HepG2 (cell line): Measurements from ENCODE around the gene CEP63. TPM values are rescaled to one million over a fixed set of nuclear protein-coding genes. Genes with fewer than 3 reads are reported as not detected.

ENCODE experiments used
- BHLHE40 ChIP-seq: IDR thresholded peaks from 2 replicates; pipeline ENCODE4 v1.6.1; 2011; ENCODE audit warnings: low read length, improper control_type of control experiment
- DR1 ChIP-seq: sonication (generic); formaldehyde crosslinking; IDR thresholded peaks from 2 replicates; pipeline ENCODE4 v1.8.0; 2021; ENCODE audit warnings: mild to moderate bottlenecking, missing genetic modification reagents, inconsistent platforms
- EHMT2 ChIP-seq: fragments of 200-600 bp; sonication (generic); IDR thresholded peaks from 2 replicates; pipeline ENCODE4 v1.7.0; 2017; ENCODE audit warnings: antibody characterized with exemption, low read depth, low read length, borderline replicate concordance
- HNF4G ChIP-seq, 2 experiments: sonication (generic) in 1 of 2; formaldehyde crosslinking in 1 of 2; IDR thresholded peaks; 2 replicates each; pipeline versions ENCODE4 v1.4.0 to v1.6.1; 2011 to 2020; ENCODE audit warnings: borderline replicate concordance in 2 of 2, low read depth in 2 of 2, mild to moderate bottlenecking in 2 of 2, low read length in 1 of 2, missing genetic modification reagents in 1 of 2, moderate library complexity in 1 of 2
- NFKB2 ChIP-seq: sonication (generic); formaldehyde crosslinking; IDR thresholded peaks from 2 replicates; pipeline ENCODE4 v1.4.0; 2020; ENCODE audit warnings: missing genetic modification reagents, borderline replicate concordance
- NR2F1 ChIP-seq, 2 experiments: fragments of 450-650 bp in 1 of 2; formaldehyde crosslinking in 1 of 2; IDR thresholded peaks; 2 replicates each; pipeline versions ENCODE4 v1.5.0 to v1.6.1; 2016 to 2020; ENCODE audit warnings: mild to moderate bottlenecking in 1 of 2, missing compliant biosample characterization in 1 of 2, missing genetic modification reagents in 1 of 2, moderate library complexity in 1 of 2
- PTBP1 ChIP-seq: fragments of 200-400 bp; formaldehyde crosslinking; IDR thresholded peaks from 2 replicates; pipeline ENCODE4 v1.6.1; 2018; ENCODE audit warnings: low read length, low read depth; ENCODE audit not compliant: poor library complexity, severe bottlenecking
- STAG1 ChIP-seq: sonication (generic); formaldehyde crosslinking; IDR thresholded peaks from 2 replicates; pipeline ENCODE4 v1.4.0; 2020; ENCODE audit warnings: missing genetic modification reagents
- TBX3 ChIP-seq: fragments of 450-650 bp; IDR thresholded peaks from 2 replicates; pipeline ENCODE4 v1.6.1; 2017; ENCODE audit warnings: antibody characterized with exemption, mild to moderate bottlenecking, inconsistent platforms, borderline replicate concordance
- TCF12 ChIP-seq, 2 experiments: fragments of 450-650 bp in 1 of 2; sonication (generic) in 1 of 2; formaldehyde crosslinking in 1 of 2; IDR thresholded peaks; 2 replicates each; pipeline versions ENCODE4 v1.6.1 to v1.8.0; 2017 to 2022; ENCODE audit warnings: antibody characterized with exemption in 1 of 2, mild to moderate bottlenecking in 1 of 2, missing genetic modification reagents in 1 of 2, moderate library complexity in 1 of 2
- ZNF121 ChIP-seq: sonication (generic); formaldehyde crosslinking; IDR thresholded peaks from 2 replicates; pipeline ENCODE4 v1.5.0; 2020; ENCODE audit warnings: mild to moderate bottlenecking, missing genetic modification reagents
- ZNF274 ChIP-seq: sonication (generic); formaldehyde crosslinking; IDR thresholded peaks from 2 replicates; pipeline ENCODE4 v1.5.1; 2020; ENCODE audit warnings: mild to moderate bottlenecking, missing genetic modification reagents
- ZNF329 ChIP-seq: sonication (generic); formaldehyde crosslinking; IDR thresholded peaks from 2 replicates; pipeline ENCODE4 v1.9.0; 2021; ENCODE audit warnings: low read depth, mild to moderate bottlenecking, missing genetic modification reagents
- ZNF530 ChIP-seq: sonication (generic); formaldehyde crosslinking; IDR thresholded peaks from 2 replicates; pipeline ENCODE4 v1.5.0; 2020; ENCODE audit warnings: low read depth, mild to moderate bottlenecking, missing genetic modification reagents
- ZNF660 ChIP-seq: sonication (generic); formaldehyde crosslinking; IDR thresholded peaks from 2 replicates; pipeline ENCODE4 v1.5.1; 2020; ENCODE audit warnings: mild to moderate bottlenecking, low read depth, missing genetic modification reagents, borderline replicate concordance
- polyA plus RNA-seq, 8 experiments: library from polyadenylated mRNA; depleted of rRNA in 3 of 8; stranded (reverse) in 7 of 8; unstranded in 1 of 8; fragments of >200 nt; fragmentation: Illumina TruSeq in 4 of 8; extraction: Trizol in 4 of 8; gene quantifications; 2 replicates each; pipeline versions ENCODE4 v1.2.1 to v1.2.3, GENCODE V29; 2011 to 2016; ENCODE audit warnings: low read depth in 4 of 8, missing spikeins in 1 of 8, mixed read lengths in 1 of 8; ENCODE audit not compliant: insufficient read depth in 1 of 8
- total RNA-seq, 5 experiments: library from RNA; depleted of rRNA; stranded (reverse); fragments of >200 nt; fragmentation: Illumina TruSeq; extraction: Trizol; gene quantifications; 2 replicates each; pipeline ENCODE4 v1.2.3, GENCODE V29; 2016; ENCODE audit warnings: low read depth in 1 of 5
- TF ChIP-seq, protein P1 (sequence below): sonication (generic); formaldehyde crosslinking; IDR thresholded peaks from one replicate; pipeline ENCODE4 v1.5.1; 2020; ENCODE audit warnings: mild to moderate bottlenecking, missing genetic modification reagents; ENCODE audit errors: not compliant biosample characterization
- TF ChIP-seq, protein P2 (sequence below): sonication (generic); formaldehyde crosslinking; IDR thresholded peaks from 2 replicates; pipeline ENCODE4 v1.4.0; 2020; ENCODE audit warnings: mild to moderate bottlenecking, missing genetic modification reagents

CEP63 gene
- total and polyA plus RNA-seq, 2 of the 13 experiments (the other 11 are each of a cell fraction or from before 2014, with no cell fraction given): 7.2 to 18.4 TPM

DNA sequence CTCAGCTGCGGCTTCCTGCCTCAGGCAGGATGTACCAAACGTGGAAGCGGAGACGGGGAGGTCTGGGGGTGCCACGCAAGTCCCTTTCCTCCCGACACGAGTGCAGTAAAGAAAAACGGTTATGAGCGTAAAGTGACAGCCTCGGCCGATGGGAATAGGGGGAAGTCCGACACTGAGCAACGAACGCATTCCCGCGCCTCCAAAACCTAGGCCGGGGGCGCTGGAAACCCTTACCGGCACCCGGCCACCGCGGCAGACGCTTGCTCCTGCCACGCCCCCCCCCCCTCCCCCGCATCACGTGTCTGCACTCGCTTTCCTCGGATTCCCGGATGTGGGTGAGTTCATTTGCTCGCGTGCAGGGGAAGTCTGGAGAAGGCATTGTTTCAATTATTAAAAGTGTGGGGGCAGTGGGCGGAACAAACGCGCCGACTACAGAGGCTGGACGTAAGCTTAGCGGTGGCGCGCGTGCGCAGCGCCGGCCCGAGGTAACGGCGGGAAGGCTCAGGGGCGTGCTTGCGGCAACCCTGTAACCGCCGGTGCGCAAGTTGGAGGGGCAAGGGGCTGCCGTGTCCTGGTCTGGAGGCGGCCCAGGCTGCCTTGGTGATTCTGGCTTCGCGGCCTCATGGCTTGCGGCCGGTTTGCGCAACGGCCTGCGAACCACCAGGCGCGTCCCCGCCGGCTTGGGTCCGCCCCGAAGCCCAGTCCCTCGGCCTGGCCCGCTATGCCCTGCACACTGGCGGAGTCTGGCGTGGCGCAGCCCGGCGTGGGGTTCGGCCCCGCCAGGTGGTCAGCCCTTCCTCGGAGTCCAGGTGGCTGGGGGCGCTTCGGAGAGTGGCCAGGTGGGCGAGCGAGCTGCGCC lies at the start of gene CEP63, which contains the start of gene ANAPC13 (continued):
- no peak for TF ChIP-seq ZNF121 (CRISPR knock-in tag)
- TF ChIP-seq ZNF274 (CRISPR knock-in tag): no peak
- no peak for TF ChIP-seq NR2F1 (CRISPR knock-in tag; IDR thresholded peaks at IDR 0.05)
- TF ChIP-seq ZNF329 (CRISPR knock-in tag): no peak
- TF ChIP-seq, protein P1, sequence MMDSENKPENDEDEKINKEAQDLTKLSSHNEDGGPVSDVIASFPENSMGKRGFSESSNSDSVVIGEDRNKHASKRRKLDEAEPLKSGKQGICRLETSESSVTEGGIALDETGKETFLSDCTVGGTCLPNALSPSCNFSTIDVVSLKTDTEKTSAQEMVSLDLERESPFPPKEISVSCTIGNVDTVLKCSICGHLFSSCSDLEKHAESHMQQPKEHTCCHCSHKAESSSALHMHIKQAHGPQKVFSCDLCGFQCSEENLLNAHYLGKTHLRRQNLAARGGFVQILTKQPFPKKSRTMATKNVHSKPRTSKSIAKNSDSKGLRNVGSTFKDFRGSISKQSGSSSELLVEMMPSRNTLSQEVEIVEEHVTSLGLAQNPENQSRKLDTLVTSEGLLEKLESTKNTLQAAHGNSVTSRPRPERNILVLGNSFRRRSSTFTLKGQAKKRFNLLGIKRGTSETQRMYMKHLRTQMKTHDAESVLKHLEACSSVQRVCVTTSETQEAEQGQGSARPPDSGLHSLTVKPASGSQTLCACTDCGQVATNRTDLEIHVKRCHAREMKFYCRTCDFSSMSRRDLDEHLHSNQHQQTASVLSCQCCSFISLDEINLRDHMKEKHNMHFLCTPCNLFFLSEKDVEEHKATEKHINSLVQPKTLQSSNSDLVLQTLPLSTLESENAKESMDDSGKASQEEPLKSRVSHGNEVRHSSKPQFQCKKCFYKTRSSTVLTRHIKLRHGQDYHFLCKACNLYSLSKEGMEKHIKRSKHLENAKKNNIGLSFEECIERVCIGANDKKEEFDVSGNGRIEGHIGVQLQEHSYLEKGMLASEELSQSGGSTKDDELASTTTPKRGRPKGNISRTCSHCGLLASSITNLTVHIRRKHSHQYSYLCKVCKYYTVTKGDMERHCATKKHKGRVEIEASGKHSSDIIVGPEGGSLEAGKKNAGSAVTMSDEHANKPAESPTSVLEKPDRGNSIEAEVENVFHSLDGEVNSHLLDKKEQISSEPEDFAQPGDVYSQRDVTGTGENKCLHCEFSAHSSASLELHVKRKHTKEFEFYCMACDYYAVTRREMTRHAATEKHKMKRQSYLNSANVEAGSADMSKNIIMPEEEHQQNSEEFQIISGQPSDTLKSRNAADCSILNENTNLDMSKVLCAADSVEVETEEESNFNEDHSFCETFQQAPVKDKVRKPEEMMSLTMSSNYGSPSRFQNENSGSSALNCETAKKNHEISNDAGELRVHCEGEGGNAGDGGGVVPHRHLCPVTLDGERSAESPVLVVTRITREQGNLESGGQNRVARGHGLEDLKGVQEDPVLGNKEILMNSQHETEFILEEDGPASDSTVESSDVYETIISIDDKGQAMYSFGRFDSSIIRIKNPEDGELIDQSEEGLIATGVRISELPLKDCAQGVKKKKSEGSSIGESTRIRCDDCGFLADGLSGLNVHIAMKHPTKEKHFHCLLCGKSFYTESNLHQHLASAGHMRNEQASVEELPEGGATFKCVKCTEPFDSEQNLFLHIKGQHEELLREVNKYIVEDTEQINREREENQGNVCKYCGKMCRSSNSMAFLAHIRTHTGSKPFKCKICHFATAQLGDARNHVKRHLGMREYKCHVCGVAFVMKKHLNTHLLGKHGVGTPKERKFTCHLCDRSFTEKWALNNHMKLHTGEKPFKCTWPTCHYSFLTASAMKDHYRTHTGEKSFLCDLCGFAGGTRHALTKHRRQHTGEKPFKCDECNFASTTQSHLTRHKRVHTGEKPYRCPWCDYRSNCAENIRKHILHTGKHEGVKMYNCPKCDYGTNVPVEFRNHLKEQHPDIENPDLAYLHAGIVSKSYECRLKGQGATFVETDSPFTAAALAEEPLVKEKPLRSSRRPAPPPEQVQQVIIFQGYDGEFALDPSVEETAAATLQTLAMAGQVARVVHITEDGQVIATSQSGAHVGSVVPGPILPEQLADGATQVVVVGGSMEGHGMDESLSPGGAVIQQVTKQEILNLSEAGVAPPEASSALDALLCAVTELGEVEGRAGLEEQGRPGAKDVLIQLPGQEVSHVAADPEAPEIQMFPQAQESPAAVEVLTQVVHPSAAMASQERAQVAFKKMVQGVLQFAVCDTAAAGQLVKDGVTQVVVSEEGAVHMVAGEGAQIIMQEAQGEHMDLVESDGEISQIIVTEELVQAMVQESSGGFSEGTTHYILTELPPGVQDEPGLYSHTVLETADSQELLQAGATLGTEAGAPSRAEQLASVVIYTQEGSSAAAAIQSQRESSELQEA: no peak
- TF ChIP-seq PTBP1: peak; percentile 58
- TF ChIP-seq EHMT2: no peak
- TF ChIP-seq, protein P2, sequence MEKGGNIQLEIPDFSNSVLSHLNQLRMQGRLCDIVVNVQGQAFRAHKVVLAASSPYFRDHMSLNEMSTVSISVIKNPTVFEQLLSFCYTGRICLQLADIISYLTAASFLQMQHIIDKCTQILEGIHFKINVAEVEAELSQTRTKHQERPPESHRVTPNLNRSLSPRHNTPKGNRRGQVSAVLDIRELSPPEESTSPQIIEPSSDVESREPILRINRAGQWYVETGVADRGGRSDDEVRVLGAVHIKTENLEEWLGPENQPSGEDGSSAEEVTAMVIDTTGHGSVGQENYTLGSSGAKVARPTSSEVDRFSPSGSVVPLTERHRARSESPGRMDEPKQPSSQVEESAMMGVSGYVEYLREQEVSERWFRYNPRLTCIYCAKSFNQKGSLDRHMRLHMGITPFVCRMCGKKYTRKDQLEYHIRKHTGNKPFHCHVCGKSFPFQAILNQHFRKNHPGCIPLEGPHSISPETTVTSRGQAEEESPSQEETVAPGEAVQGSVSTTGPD (CRISPR knock-in tag): no peak
- no peak for TF ChIP-seq TCF12 (IDR thresholded peaks at IDR 0.05)
- TF ChIP-seq TCF12 (CRISPR knock-in tag; IDR thresholded peaks at IDR 0.05): no peak; the same call in 1 of the 2 replicates
- TF ChIP-seq DR1: peak; percentile 56
- no peak for TF ChIP-seq STAG1 (CRISPR knock-in tag)
- no peak for TF ChIP-seq HNF4G (IDR thresholded peaks at IDR 0.05; ENCODE audit: borderline replicate concordance, low read depth, low read length)
- no peak for TF ChIP-seq HNF4G (CRISPR knock-in tag; IDR thresholded peaks at IDR 0.05; ENCODE audit: borderline replicate concordance, low read depth)
- no peak for TF ChIP-seq ZNF660 (CRISPR knock-in tag)
- peak; percentile 81; the same call in 1 of the 2 replicates for TF ChIP-seq NFKB2 (CRISPR knock-in tag)
- peak; percentile 15; the same call in 1 of the 2 replicates for TF ChIP-seq TBX3
- TF ChIP-seq BHLHE40: peak; percentile 93
- no peak for TF ChIP-seq ZNF530 (CRISPR knock-in tag)
